OCI-LY7 (cell line): ENCODE data around the gene MINDY4.
"Not testable (repeated sequence)": the region's sequence is repeated elsewhere in the genome, so short reads cannot be mapped to it uniquely, and the experiment has no call there.

ENCODE experiments used
- CTCF ChIP-seq: fragments of 200-600 bp; sonication (generic); conservative IDR thresholded peaks from 2 replicates; pipeline ENCODE4 v1.5.1; 2014; ENCODE audit warnings: mild to moderate bottlenecking, antibody characterized with exemption, low read length, moderate library complexity, mixed read lengths
- EZH2phosphoT487 ChIP-seq: fragments of 200-600 bp; sonication (generic); IDR thresholded peaks from 2 replicates; pipeline ENCODE4 v1.6.1; 2018; ENCODE audit warnings: low read depth, borderline replicate concordance, mild to moderate bottlenecking, mixed run types, antibody characterized with exemption, low read length, moderate library complexity, mixed read lengths

DNA sequence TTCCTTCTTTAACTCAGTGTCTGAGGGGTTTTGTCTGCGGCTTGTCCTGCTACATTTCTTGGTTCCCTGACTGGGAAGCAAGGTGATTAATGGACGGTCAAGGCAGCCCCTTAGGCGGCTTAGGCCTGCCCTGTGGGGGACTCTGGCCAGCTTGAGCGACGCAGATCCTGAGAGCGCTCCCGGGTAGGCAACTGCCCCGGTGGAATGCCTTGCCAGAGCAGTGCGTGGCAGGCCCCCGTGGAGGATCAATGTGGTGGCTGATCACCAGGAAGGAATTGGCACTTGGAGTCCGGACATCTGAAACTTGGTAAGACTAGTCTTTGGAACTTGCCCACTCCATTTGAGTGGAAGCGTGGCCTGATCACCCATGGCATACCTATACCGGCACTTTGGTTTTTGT lies 36.7 kb downstream of the MINDY4 start:
- TF ChIP-seq CTCF, EZH2phosphoT487: not testable (repeated sequence)
